ENCODE results near the gene ARMC6.

DNA sequence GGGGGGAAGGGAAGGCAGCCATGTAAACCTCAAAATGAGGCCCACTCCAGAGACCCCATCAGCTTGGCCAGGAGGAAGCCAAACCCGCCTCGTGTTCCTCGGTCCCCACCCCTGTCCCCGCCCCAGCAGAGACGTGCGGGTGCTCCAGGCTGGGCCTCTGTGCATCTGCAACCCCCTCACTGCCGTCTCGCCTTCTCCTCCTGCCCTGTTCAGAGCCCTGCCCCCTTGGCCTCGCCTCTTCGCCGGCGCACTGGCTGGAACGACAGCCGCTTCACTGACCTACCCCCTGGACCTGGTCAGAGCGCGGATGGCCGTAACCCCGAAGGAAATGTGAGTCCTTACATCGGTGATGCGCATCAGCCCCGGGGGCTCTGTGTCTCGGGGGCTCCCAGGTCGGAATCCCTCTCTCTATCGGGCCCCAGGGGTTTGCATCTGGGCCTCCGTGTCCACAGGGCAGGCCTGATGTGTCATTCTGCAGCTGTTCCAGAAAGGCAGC lies 72.7 kb downstream of the ARMC6 start:
- no peak for TF ChIP-seq CTCF (IDR thresholded peaks at IDR 0.05)
- no peak for TF ChIP-seq POLR2A (IDR thresholded peaks at IDR 0.05)
